Skin of body (tissue), 2 donors: Measurements from ENCODE around the gene SHROOM1. TPM values are rescaled to one million over a fixed set of nuclear protein-coding genes. Genes with fewer than 3 reads are reported as not detected.
"Not testable (repeated sequence)": the region's sequence is repeated elsewhere in the genome, so short reads cannot be mapped to it uniquely, and the experiment has no call there.

Source experiments
- DNase-seq: peaks from one replicate; lab custom pipeline; 2025; lab: John Stamatoyannopoulos, UW
- total RNA-seq: library from RNA; depleted of rRNA; stranded (reverse); fragments of >200 nt; gene quantifications from one replicate; pipeline ENCODE4 v1.2.3, GENCODE V29; 2014

The SHROOM1 gene
- 1.2 TPM for total RNA-seq

- DNase-seq: no peak
Observed at GRCh38 chr5:132830436-132831094, at the start of gene SHROOM1. Gene SHROOM1, minus strand, starts transcription at chr5:132830647. Its CDS starts 4,507 bp downstream, at chr5:132826140.

GRCh38 chr5:132877938-132878337 is 47.5 kb upstream of the SHROOM1 start:
- DNase-seq: no peak

- no peak for DNase-seq
Observed at GRCh38 chr5:132877466-132877865, 47.0 kb upstream of the SHROOM1 start.

GRCh38 chr5:132876020-132876759 is 45.7 kb upstream of the SHROOM1 start:
- DNase-seq: no peak

GRCh38 chr5:132873930-132874271 is 43.5 kb upstream of the SHROOM1 start:
- no peak for DNase-seq

GRCh38 chr5:132873119-132873929 is 42.9 kb upstream of the SHROOM1 start, which contains the start of gene LEAP2:
Gene LEAP2, plus strand, starts transcription at chr5:132873668. Its CDS starts 27 bp downstream, at chr5:132873695.
- DNase-seq: no peak

GRCh38 chr5:132872788-132873118 is 42.3 kb upstream of the SHROOM1 start:
- no peak for DNase-seq

GRCh38 chr5:132871459-132872284 is 41.2 kb upstream of the SHROOM1 start:
- no peak for DNase-seq

GRCh38 chr5:132870801-132871200 is 40.4 kb upstream of the SHROOM1 start:
- DNase-seq: no peak

- no peak for DNase-seq
Observed at GRCh38 chr5:132868754-132869153, 38.3 kb upstream of the SHROOM1 start.

- DNase-seq: no peak
Observed at GRCh38 chr5:132867046-132867451, 36.6 kb upstream of the SHROOM1 start.

GRCh38 chr5:132866342-132867045 is 36.0 kb upstream of the SHROOM1 start, which contains the start of the genes GDF9 and UQCRQ:
Gene GDF9, minus strand, starts transcription at chr5:132866469. Its CDS starts 1,936 bp downstream, at chr5:132864533.
Gene UQCRQ, plus strand, starts transcription at chr5:132866642. Its CDS starts 240 bp downstream, at chr5:132866882.
- DNase-seq: peak; percentile 99

GRCh38 chr5:132865668-132866341 is 35.4 kb upstream of the SHROOM1 start:
- no peak for DNase-seq

GRCh38 chr5:132860742-132861141 is 30.3 kb upstream of the SHROOM1 start:
- DNase-seq: no peak

GRCh38 chr5:132859889-132860437 is 29.5 kb upstream of the SHROOM1 start:
- no peak for DNase-seq

GRCh38 chr5:132856011-132856410 is 25.6 kb upstream of the SHROOM1 start:
- DNase-seq: no peak

- not testable (repeated sequence) for DNase-seq
Observed at GRCh38 chr5:132854992-132855391, 24.5 kb upstream of the SHROOM1 start.

- DNase-seq: no peak
Observed at GRCh38 chr5:132854301-132854700, 23.9 kb upstream of the SHROOM1 start.

- no peak for DNase-seq
Observed at GRCh38 chr5:132853790-132854189, 23.3 kb upstream of the SHROOM1 start.

- no peak for DNase-seq
Observed at GRCh38 chr5:132853323-132853722, 22.9 kb upstream of the SHROOM1 start.
